Measurements from ENCODE around the gene TRAF3IP1. TPM values are rescaled to one million over a fixed set of nuclear protein-coding genes. Genes with fewer than 3 reads are reported as not detected.

TRAF3IP1 gene
- total RNA-seq, 4 donors from 2014 or later: 19.9 to 38.6 (median 23.6) TPM

DNA sequence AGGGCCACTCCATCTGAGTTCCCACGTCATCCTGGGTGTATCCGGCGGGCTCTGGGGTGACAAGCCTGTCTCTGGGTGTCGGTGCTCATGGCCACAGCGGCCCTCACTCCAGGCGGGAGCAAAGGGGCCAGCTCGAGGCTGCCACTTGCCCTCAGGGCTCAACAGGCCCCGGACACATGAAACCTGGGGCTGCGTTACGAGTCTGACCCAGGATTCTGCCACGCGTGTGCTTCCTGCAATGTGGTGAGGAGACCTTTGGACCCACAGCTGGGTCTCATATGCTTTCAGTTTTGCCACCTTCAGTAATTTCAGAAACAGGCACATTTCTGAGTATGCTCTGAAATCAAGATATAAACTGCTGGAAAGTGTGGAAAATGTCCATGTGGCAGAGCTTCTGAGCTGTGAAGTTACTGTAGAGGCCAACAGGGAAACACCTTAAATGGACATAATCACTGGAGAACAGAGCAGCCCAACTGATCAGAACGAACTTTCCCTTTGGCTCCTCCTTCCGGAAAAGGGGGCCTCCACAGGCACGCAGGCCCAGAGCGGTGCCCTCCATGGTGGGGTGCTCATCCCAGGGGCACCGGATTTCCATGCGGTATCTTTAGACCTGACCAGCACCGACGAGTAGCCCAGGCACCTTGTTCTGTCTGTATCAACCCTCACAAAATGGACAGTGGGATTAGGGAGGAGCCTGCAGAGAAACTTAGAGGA, 46.0 kb upstream of the TRAF3IP1 start:
- peaks cover 44 to 85% (median 80%) of the 10 kb centered on the region in 4 donors for H3K36me3 ChIP-seq
- TF ChIP-seq CTCF (IDR thresholded peaks at IDR 0.05): no peak
- TF ChIP-seq EP300 (IDR thresholded peaks at IDR 0.05): no peak
- TF ChIP-seq POLR2A (IDR thresholded peaks at IDR 0.05; ENCODE audit: low read depth): no peak
- TF ChIP-seq POLR2AphosphoS5 (IDR thresholded peaks at IDR 0.05): no peak
- H3K27me3 ChIP-seq: no peaks in the 10 kb centered on the region
- H3K4me1 ChIP-seq: peaks cover 0 to 24% (median 16%) of the 10 kb centered on the region in 4 donors
- no peaks in the 10 kb centered on the region for H3K9me3 ChIP-seq
- H3K4me3 ChIP-seq: no peak overlapping the region
- 88% methylated on average over 20 of the region's 20 CpGs for WGBS
- intact Hi-C loops (cut with DNase I): no loop called here
- DNase-seq (ENCODE audit: extremely low spot score): no peak
- peak overlapping the region in 3 of 4 donors; percentile 24 to 49 (median 29) for H3K27ac ChIP-seq (replicated peaks in 1 of 4)

DNA sequence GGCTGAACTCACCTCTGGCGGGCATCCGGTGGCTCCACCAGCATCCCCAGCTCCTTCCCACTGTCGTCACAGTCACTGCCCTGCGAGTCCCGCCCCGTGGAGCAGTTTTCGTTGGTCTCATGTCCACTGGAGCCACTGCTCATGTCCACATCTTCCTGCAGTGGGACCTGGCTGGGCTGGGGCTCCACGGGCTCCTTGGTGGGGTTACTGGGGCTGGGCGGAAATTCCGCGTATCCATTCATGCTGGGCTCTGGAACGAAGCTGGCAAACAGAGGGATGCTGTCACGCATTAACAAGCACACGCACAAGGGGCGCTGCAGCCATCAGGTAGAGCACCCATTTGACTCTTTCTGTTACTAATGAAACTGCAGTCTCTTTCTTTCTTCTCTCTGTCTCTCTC, 42.6 kb upstream of the TRAF3IP1 start:
- 92% methylated on average over 15 of the region's 15 CpGs for WGBS
- no peak for DNase-seq (ENCODE audit: extremely low spot score)
- Histone ChIP-seq H3K36me3 (peaks cover 25 to 51% (median 48%) of the 10 kb centered on the region in 4 donors), H3K4me1 (peaks cover 0 to 47% (median 44%) of the 10 kb centered on the region in 4 donors), H3K27me3 (no peaks in the 10 kb centered on the region), H3K4me3 (no peak overlapping the region), H3K27ac (replicated peaks in 1 of 4) (no peak overlapping the region), H3K9me3 (no peaks in the 10 kb centered on the region)
- intact Hi-C loops (cut with DNase I): no loop called here
- no peak for TF ChIP-seq POLR2A (IDR thresholded peaks at IDR 0.05; ENCODE audit: low read depth)
- no peak for TF ChIP-seq CTCF (IDR thresholded peaks at IDR 0.05)
- TF ChIP-seq EP300 (IDR thresholded peaks at IDR 0.05): no peak
- TF ChIP-seq POLR2AphosphoS5 (IDR thresholded peaks at IDR 0.05): no peak

GRCh38 chr2:238278626-238279323, 41.5 kb upstream of the TRAF3IP1 start:
- peaks cover 18 to 40% (median 39%) of the 10 kb centered on the region in 4 donors for H3K36me3 ChIP-seq
- TF ChIP-seq EP300 (IDR thresholded peaks at IDR 0.05): no peak
- no peak for TF ChIP-seq CTCF (IDR thresholded peaks at IDR 0.05)
- no peak for TF ChIP-seq POLR2AphosphoS5 (IDR thresholded peaks at IDR 0.05)
- TF ChIP-seq POLR2A (IDR thresholded peaks at IDR 0.05; ENCODE audit: low read depth): no peak
- intact Hi-C loops (cut with DNase I): no loop called here
- H3K27me3 ChIP-seq: no peaks in the 10 kb centered on the region
- no peak for DNase-seq (ENCODE audit: extremely low spot score)
- no peaks in the 10 kb centered on the region for H3K9me3 ChIP-seq
- H3K4me1 ChIP-seq: peaks cover 10 to 57% (median 54%) of the 10 kb centered on the region in 4 donors
- 74% methylated on average over 8 of the region's 9 CpGs for WGBS
- H3K27ac ChIP-seq (replicated peaks in 1 of 4): no peak overlapping the region
- H3K4me3 ChIP-seq: no peak overlapping the region

DNA sequence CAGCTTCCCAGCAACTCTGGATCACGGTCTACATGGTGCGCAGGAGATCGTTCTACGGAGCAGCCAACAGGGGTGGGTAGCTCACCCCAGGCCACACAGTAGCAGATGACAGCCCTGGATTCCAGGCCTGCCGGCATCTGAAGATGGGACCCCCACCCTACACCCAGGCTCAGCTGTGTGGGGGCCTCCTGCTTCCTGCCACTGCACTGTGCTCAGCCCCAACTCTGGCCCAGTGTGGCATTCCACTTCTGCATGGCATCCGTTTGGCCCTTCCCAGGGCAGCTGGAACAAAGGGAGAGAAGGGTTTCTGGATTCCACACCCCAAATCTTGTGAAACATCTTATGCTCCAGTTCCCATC, 41.0 kb upstream of the TRAF3IP1 start:
- whole genome bisulfite sequencing: 100% methylated on average over 2 of the region's 6 CpGs
- no peak overlapping the region for H3K4me3 ChIP-seq
- H3K36me3 ChIP-seq: peaks cover 18 to 35% (median 33%) of the 10 kb centered on the region in 4 donors
- intact Hi-C loops (cut with DNase I): no loop called here
- no peak for TF ChIP-seq POLR2A (IDR thresholded peaks at IDR 0.05; ENCODE audit: low read depth)
- no peak for TF ChIP-seq CTCF (IDR thresholded peaks at IDR 0.05)
- no peak for TF ChIP-seq POLR2AphosphoS5 (IDR thresholded peaks at IDR 0.05)
- TF ChIP-seq EP300 (IDR thresholded peaks at IDR 0.05): no peak
- no peaks in the 10 kb centered on the region for H3K9me3 ChIP-seq
- peaks cover 12 to 61% (median 57%) of the 10 kb centered on the region in 4 donors for H3K4me1 ChIP-seq
- no peaks in the 10 kb centered on the region for H3K27me3 ChIP-seq
- H3K27ac ChIP-seq (replicated peaks in 1 of 4): no peak overlapping the region
- DNase-seq (ENCODE audit: extremely low spot score): no peak
